Loucy (cell line): ENCODE results near the gene SMOC1.

ENCODE experiments used
- H2AFZ ChIP-seq: fragments of 200-600 bp; sonication (generic); 2 replicates; pipeline ENCODE4 v1.6.0; 2016; ENCODE audit warnings: antibody characterized with exemption, mild to moderate bottlenecking, low read length, moderate library complexity
- H3F3A ChIP-seq: fragments of 200-600 bp; 2 replicates; pipeline ENCODE4 v1.6.0; 2016; ENCODE audit warnings: antibody characterized with exemption, low read depth, mild to moderate bottlenecking
- H3K27me3 ChIP-seq: fragments of 200-600 bp; sonication (generic); 2 replicates; pipeline ENCODE4 v1.6.1; 2014; ENCODE audit warnings: low read length, mild to moderate bottlenecking; ENCODE audit not compliant: insufficient read depth, poor library complexity, severe bottlenecking
- H3K36me3 ChIP-seq: fragments of 200-600 bp; sonication (generic); 2 replicates; pipeline ENCODE4 v1.6.1; 2016; ENCODE audit warnings: low read length; ENCODE audit not compliant: insufficient read depth
- H3K4me1 ChIP-seq: fragments of 200-600 bp; sonication (generic); 2 replicates; pipeline ENCODE4 v1.5.1; 2014; ENCODE audit warnings: low read length, mild to moderate bottlenecking; ENCODE audit not compliant: insufficient read depth, poor library complexity, severe bottlenecking
- H3K4me2 ChIP-seq: fragments of 200-600 bp; sonication (generic); 2 replicates; pipeline ENCODE4 v1.6.0; 2014; ENCODE audit warnings: antibody characterized with exemption, low read length, low read depth, mild to moderate bottlenecking; ENCODE audit not compliant: poor library complexity, severe bottlenecking
- H3K4me3 ChIP-seq: fragments of 200-600 bp; sonication (generic); 2 replicates; pipeline ENCODE4 v1.5.1; 2014; ENCODE audit warnings: low read length, mild to moderate bottlenecking, mixed read lengths; ENCODE audit not compliant: poor library complexity, severe bottlenecking
- H3K79me2 ChIP-seq: fragments of 200-600 bp; sonication (generic); 2 replicates; pipeline ENCODE4 v1.6.1; 2014; ENCODE audit warnings: low read length; ENCODE audit not compliant: insufficient read depth
- H3K9ac ChIP-seq: fragments of 200-600 bp; sonication (generic); 2 replicates; pipeline ENCODE4 v1.6.0; 2014; ENCODE audit warnings: mild to moderate bottlenecking, low read depth, low read length, moderate library complexity; ENCODE audit not compliant: poor library complexity, severe bottlenecking
- H3K9me2 ChIP-seq: fragments of 200-600 bp; sonication (generic); replicated peaks from 2 replicates; pipeline ENCODE4 v1.6.1; 2016; ENCODE audit warnings: low read depth, low read length, mixed read lengths
- H3K9me3 ChIP-seq: fragments of 200-600 bp; sonication (generic); 2 replicates; pipeline ENCODE4 v1.6.1; 2014; ENCODE audit warnings: mild to moderate bottlenecking, antibody characterized with exemption, low read length, low read depth; ENCODE audit not compliant: insufficient read depth
- H4K20me1 ChIP-seq: fragments of 200-600 bp; sonication (generic); 2 replicates; pipeline ENCODE4 v1.6.0; 2014; ENCODE audit warnings: antibody characterized with exemption, low read length, mild to moderate bottlenecking; ENCODE audit not compliant: insufficient read depth, poor library complexity, severe bottlenecking
- EZH2phosphoT487 ChIP-seq: fragments of 200-600 bp; IDR thresholded peaks from 2 replicates; pipeline ENCODE4 v1.6.1; 2018; ENCODE audit warnings: antibody characterized with exemption, mild to moderate bottlenecking, moderate library complexity, borderline replicate concordance
- TF ChIP-seq, protein P1 (sequence below): fragments of 200-600 bp; sonication (generic); conservative IDR thresholded peaks from 2 replicates; pipeline ENCODE4 v1.5.1; 2014; ENCODE audit warnings: mild to moderate bottlenecking, antibody characterized with exemption, low read length

The SMOC1 gene

DNA sequence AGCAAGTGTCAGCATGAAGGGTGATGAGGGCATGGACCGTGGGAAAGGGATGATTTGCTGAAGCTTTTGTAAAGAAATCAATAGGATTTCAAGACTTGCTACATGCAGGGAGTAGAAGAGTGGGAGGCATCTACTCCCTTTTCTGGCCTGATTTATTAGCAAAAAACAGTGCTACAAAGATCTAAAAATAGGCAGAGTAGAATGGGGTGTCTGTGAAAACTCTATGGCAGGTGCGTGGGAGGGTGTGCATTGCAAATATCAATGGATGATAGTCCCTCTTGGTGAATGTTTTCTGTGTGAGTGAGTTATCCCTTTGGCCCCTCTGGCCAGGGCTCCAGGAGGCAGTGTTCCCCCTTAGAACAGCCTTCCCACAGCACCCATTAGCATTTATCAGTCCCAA is 139.0 kb downstream of the SMOC1 start:
- H3K9me3 ChIP-seq: no peaks in the 10 kb centered on the region
- no peak overlapping the region for H2AFZ ChIP-seq
- H4K20me1 ChIP-seq: no peaks in the 10 kb centered on the region
- H3K4me3 ChIP-seq: no peak overlapping the region
- TF ChIP-seq EZH2phosphoT487: no peak
- TF ChIP-seq, protein P1, sequence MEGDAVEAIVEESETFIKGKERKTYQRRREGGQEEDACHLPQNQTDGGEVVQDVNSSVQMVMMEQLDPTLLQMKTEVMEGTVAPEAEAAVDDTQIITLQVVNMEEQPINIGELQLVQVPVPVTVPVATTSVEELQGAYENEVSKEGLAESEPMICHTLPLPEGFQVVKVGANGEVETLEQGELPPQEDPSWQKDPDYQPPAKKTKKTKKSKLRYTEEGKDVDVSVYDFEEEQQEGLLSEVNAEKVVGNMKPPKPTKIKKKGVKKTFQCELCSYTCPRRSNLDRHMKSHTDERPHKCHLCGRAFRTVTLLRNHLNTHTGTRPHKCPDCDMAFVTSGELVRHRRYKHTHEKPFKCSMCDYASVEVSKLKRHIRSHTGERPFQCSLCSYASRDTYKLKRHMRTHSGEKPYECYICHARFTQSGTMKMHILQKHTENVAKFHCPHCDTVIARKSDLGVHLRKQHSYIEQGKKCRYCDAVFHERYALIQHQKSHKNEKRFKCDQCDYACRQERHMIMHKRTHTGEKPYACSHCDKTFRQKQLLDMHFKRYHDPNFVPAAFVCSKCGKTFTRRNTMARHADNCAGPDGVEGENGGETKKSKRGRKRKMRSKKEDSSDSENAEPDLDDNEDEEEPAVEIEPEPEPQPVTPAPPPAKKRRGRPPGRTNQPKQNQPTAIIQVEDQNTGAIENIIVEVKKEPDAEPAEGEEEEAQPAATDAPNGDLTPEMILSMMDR: no peak
- H3K79me2 ChIP-seq: no peaks in the 10 kb centered on the region
- H3K4me1 ChIP-seq: peaks cover 4% of the 10 kb centered on the region
- no peaks in the 10 kb centered on the region for H3K27me3 ChIP-seq
- no peaks in the 10 kb centered on the region for H3K9me2 ChIP-seq
- H3F3A ChIP-seq: no peaks in the 10 kb centered on the region
- no peaks in the 10 kb centered on the region for H3K36me3 ChIP-seq
- H3K9ac ChIP-seq: no peak overlapping the region
- H3K4me2 ChIP-seq: peak overlapping the region; percentile 40

DNA sequence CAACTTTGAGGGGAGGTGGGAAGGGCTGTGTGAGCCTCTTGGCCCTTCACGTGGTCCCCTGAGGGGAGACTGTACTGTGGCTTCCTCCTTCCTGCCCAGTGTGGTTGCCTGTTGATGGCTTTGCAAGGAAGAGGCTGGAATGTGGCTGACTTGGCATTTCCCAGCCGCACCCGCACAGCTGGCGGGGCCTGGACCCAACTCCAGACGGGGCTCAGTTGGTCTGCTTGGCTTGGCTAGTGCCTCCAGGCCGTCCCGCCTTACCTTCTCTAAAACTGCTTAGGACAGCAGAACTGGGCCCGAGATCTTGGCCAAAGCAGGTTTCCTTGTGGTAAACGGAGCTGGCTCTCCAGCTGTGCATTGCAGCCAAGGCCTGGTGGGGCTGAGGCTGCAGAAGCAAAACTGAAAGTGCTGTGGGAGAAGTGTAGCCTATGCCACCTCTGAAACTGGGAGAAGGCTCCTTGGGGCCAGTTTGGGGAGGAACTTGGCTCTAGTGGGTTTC is 139.5 kb downstream of the SMOC1 start:
- 0 out of 2 replicates have a peak overlapping the region, but pooled peaks have one; percentile 22 for H2AFZ ChIP-seq
- peak overlapping the region; percentile 40 for H3K4me2 ChIP-seq
- H3K36me3 ChIP-seq: no peaks in the 10 kb centered on the region
- H3K9ac ChIP-seq: no peak overlapping the region
- peaks cover 4% of the 10 kb centered on the region for H3K4me1 ChIP-seq
- TF ChIP-seq, protein P1: no peak
- no peak for TF ChIP-seq EZH2phosphoT487
- no peaks in the 10 kb centered on the region for H3K27me3 ChIP-seq
- H3F3A ChIP-seq: no peaks in the 10 kb centered on the region
- H4K20me1 ChIP-seq: no peaks in the 10 kb centered on the region
- no peak overlapping the region for H3K4me3 ChIP-seq
- no peaks in the 10 kb centered on the region for H3K9me3 ChIP-seq
- no peaks in the 10 kb centered on the region for H3K79me2 ChIP-seq
- no peaks in the 10 kb centered on the region for H3K9me2 ChIP-seq

DNA sequence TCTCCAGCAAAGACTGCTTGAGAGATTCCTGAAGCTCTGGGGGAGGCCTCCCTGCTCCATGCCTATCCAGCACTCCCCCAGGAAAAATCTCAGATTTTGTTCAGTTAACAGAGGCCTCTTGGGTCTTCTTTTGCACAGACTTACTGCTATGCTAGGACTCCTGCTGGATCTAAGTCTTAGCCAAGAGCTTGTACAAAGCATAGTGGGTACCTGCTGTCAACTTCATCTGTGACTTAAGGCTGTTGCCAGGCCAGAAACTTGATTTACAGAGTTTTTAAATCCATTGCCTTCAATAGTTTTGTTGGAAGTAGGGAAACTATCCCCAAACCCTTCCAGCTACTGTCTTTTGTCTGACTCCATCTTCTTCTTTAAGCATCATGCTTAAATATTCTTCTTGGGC is 140.5 kb downstream of the SMOC1 start:
- no peak overlapping the region for H3K9ac ChIP-seq
- no peak overlapping the region for H3K4me3 ChIP-seq
- H3F3A ChIP-seq: no peaks in the 10 kb centered on the region
- TF ChIP-seq, protein P1: no peak
- TF ChIP-seq EZH2phosphoT487: no peak
- H3K4me1 ChIP-seq: peaks cover 4% of the 10 kb centered on the region
- no peak overlapping the region for H3K4me2 ChIP-seq
- no peaks in the 10 kb centered on the region for H3K9me3 ChIP-seq
- no peaks in the 10 kb centered on the region for H3K79me2 ChIP-seq
- H2AFZ ChIP-seq: no peak overlapping the region
- no peaks in the 10 kb centered on the region for H4K20me1 ChIP-seq
- no peaks in the 10 kb centered on the region for H3K9me2 ChIP-seq
- no peaks in the 10 kb centered on the region for H3K36me3 ChIP-seq
- no peaks in the 10 kb centered on the region for H3K27me3 ChIP-seq
